Fibroblast of lung (primary cell): Measurements from ENCODE around the gene PLXNA4. TPM values are rescaled to one million over a fixed set of nuclear protein-coding genes. Genes with fewer than 3 reads are reported as not detected.

Experiments used
- DNase-seq, 2 donors: peaks; one replicate each; pipeline versions ENCODE4 v3.0.0 to v3.0.0-alpha.2; 2010; ENCODE audit warnings: low read depth in 2 of 2
- H2AFZ ChIP-seq: 2 replicates; pipeline ENCODE4 v1.5.1; 2012; ENCODE audit warnings: low read length, control low read depth, inconsistent platforms
- H3K27ac ChIP-seq: 2 replicates; pipeline ENCODE4 v1.5.1; 2011; ENCODE audit warnings: low read length, control low read depth; ENCODE audit not compliant: insufficient read depth
- H3K27me3 ChIP-seq: 2 replicates; pipeline ENCODE4 v1.5.1; 2011; ENCODE audit warnings: mild to moderate bottlenecking, low read length; ENCODE audit not compliant: control insufficient read depth, insufficient read depth
- H3K36me3 ChIP-seq: 2 replicates; pipeline ENCODE4 v1.5.1; 2011; ENCODE audit warnings: low read length; ENCODE audit not compliant: control insufficient read depth, insufficient read depth
- H3K4me1 ChIP-seq: 2 replicates; pipeline ENCODE4 v1.5.1; 2011; ENCODE audit warnings: low read length; ENCODE audit not compliant: control insufficient read depth, insufficient read depth; ENCODE audit errors: extremely low read depth
- H3K4me2 ChIP-seq: 2 replicates; pipeline ENCODE4 v1.5.1; 2011; ENCODE audit warnings: low read length, control low read depth; ENCODE audit not compliant: insufficient read depth; ENCODE audit errors: extremely low read depth
- H3K4me3 ChIP-seq, 4 experiments: fragments of 200-600 bp in 1 of 4; sonication (generic) in 1 of 4; replicated peaks in 1 of 4; 2 replicates each; pipeline ENCODE4 v1.5.1; 2011 to 2016; ENCODE audit warnings: low read length in 4 of 4, low read depth in 3 of 4, mild to moderate bottlenecking in 3 of 4, control low read depth in 2 of 4, inconsistent platforms in 1 of 4, mixed read lengths in 1 of 4; ENCODE audit not compliant: insufficient read depth in 1 of 4; ENCODE audit errors: control extremely low read depth in 1 of 4
- H3K79me2 ChIP-seq: 2 replicates; pipeline ENCODE4 v1.5.1; 2012; ENCODE audit warnings: mild to moderate bottlenecking, low read length, inconsistent platforms; ENCODE audit not compliant: control insufficient read depth, insufficient read depth
- H3K9ac ChIP-seq: 2 replicates; pipeline ENCODE4 v1.5.1; 2011; ENCODE audit warnings: mild to moderate bottlenecking, low read length, control low read depth; ENCODE audit not compliant: insufficient read depth
- H3K9me3 ChIP-seq: 2 replicates; pipeline ENCODE4 v1.5.1; 2012; ENCODE audit warnings: low read depth, low read length; ENCODE audit not compliant: control insufficient read depth, insufficient read depth
- H4K20me1 ChIP-seq: 2 replicates; pipeline ENCODE4 v1.5.1; 2011; ENCODE audit warnings: low read length; ENCODE audit not compliant: control insufficient read depth, insufficient read depth; ENCODE audit errors: extremely low read depth
- EZH2 ChIP-seq: IDR thresholded peaks from 2 replicates; pipeline ENCODE4 v1.5.1; 2012; ENCODE audit warnings: low read length, control low read depth, mild to moderate bottlenecking; ENCODE audit errors: missing control alignments
- polyA plus RNA-seq, 2 donors: library from polyadenylated mRNA; depleted of rRNA in 1 of 2; stranded (reverse) in 1 of 2; unstranded in 1 of 2; fragments of >200 nt; gene quantifications; 2 replicates each; pipeline ENCODE4 v1.2.1, GENCODE V29; 2011 to 2012; ENCODE audit warnings: missing spikeins in 1 of 2
- total RNA-seq: library from RNA; depleted of rRNA; stranded (reverse); fragments of >200 nt; gene quantifications from 2 replicates; pipeline ENCODE4 v1.2.1, GENCODE V29; 2014
- TF ChIP-seq, protein P1 (sequence below), 2 donors: IDR thresholded peaks in 1 of 2; conservative IDR thresholded peaks in 1 of 2; 1 replicate in 1 of 2; 2 replicates in 1 of 2; pipeline ENCODE4 v1.5.1; 2011 to 2012; ENCODE audit warnings: low read length in 2 of 2, control low read depth in 1 of 2, inconsistent platforms in 1 of 2, low read depth in 1 of 2, mild to moderate bottlenecking in 1 of 2

PLXNA4 gene
- total and polyA plus RNA-seq, 2 donors (not counting 1 experiment from before 2014, with no cell fraction given) = 1.2 to 1.5 TPM

DNA sequence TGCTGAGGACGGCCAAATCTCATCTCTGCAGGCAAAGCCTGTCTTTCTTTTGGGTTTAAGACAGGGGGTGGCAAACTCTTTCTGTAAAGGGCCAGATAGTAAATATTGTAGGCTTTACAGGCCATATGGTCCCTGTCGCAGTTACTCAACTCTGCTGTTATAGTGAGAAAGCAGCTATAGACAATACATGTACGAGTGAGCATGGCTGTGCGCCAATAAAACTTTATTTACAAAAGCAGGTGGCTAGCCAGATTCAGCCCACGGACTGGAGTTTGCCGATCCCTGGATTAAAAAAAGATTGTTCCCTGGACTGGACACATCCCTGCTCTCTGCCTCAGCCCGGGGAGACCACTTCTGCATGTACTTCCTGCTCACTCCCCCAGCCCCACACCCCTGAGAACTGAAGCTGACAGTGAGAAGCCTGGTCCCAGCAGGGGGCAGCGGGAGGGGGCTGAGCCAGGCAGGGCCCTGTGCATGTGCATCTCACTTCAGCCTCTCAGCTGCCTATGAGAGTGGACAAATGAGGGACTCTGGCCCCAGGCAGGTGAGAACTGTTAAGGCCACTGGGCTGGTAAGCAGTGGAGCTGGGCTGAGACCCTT is 392.4 kb downstream of the PLXNA4 start:
- Histone ChIP-seq H3K36me3 (no peaks in the 10 kb centered on the region), H3K9ac (no peak overlapping the region), H3K9me3 (no peaks in the 10 kb centered on the region), H3K4me2 (no peak overlapping the region), H3K4me3 (no peak overlapping the region), H3K27ac (no peak overlapping the region), H2AFZ (no peak overlapping the region), H4K20me1 (no peaks in the 10 kb centered on the region), H3K4me1 (no peaks in the 10 kb centered on the region), H3K27me3 (no peaks in the 10 kb centered on the region), H3K79me2 (no peaks in the 10 kb centered on the region)
- peak in 1 of 2 donors; percentile 4 for DNase-seq
- TF ChIP-seq, protein P1, sequence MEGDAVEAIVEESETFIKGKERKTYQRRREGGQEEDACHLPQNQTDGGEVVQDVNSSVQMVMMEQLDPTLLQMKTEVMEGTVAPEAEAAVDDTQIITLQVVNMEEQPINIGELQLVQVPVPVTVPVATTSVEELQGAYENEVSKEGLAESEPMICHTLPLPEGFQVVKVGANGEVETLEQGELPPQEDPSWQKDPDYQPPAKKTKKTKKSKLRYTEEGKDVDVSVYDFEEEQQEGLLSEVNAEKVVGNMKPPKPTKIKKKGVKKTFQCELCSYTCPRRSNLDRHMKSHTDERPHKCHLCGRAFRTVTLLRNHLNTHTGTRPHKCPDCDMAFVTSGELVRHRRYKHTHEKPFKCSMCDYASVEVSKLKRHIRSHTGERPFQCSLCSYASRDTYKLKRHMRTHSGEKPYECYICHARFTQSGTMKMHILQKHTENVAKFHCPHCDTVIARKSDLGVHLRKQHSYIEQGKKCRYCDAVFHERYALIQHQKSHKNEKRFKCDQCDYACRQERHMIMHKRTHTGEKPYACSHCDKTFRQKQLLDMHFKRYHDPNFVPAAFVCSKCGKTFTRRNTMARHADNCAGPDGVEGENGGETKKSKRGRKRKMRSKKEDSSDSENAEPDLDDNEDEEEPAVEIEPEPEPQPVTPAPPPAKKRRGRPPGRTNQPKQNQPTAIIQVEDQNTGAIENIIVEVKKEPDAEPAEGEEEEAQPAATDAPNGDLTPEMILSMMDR (conservative IDR thresholded peaks at IDR 0.05 in 1 of 2, IDR thresholded peaks at IDR 0.05 in 1 of 2; ENCODE audit: low read depth in 1 of 2, low read length in 2 of 2) = no peak
- no peak for TF ChIP-seq EZH2

- H4K20me1 ChIP-seq = no peaks in the 10 kb centered on the region
- DNase-seq = no peak
- no peak overlapping the region for H3K4me2 ChIP-seq
- H3K27me3 ChIP-seq = no peaks in the 10 kb centered on the region
- H3K9ac ChIP-seq = no peak overlapping the region
- H3K4me1 ChIP-seq = no peaks in the 10 kb centered on the region
- no peak overlapping the region for H3K4me3 ChIP-seq
- no peaks in the 10 kb centered on the region for H3K9me3 ChIP-seq
- no peak overlapping the region for H3K27ac ChIP-seq
- TF ChIP-seq, protein P1 (conservative IDR thresholded peaks at IDR 0.05 in 1 of 2, IDR thresholded peaks at IDR 0.05 in 1 of 2; ENCODE audit: low read depth in 1 of 2, low read length in 2 of 2) = no peak
- TF ChIP-seq EZH2 = no peak
- no peaks in the 10 kb centered on the region for H3K36me3 ChIP-seq
- H3K79me2 ChIP-seq = no peaks in the 10 kb centered on the region
- H2AFZ ChIP-seq = no peak overlapping the region
These were observed 393.3 kb downstream of the PLXNA4 start for GRCh38 chr7:132182992-132183391.

DNA sequence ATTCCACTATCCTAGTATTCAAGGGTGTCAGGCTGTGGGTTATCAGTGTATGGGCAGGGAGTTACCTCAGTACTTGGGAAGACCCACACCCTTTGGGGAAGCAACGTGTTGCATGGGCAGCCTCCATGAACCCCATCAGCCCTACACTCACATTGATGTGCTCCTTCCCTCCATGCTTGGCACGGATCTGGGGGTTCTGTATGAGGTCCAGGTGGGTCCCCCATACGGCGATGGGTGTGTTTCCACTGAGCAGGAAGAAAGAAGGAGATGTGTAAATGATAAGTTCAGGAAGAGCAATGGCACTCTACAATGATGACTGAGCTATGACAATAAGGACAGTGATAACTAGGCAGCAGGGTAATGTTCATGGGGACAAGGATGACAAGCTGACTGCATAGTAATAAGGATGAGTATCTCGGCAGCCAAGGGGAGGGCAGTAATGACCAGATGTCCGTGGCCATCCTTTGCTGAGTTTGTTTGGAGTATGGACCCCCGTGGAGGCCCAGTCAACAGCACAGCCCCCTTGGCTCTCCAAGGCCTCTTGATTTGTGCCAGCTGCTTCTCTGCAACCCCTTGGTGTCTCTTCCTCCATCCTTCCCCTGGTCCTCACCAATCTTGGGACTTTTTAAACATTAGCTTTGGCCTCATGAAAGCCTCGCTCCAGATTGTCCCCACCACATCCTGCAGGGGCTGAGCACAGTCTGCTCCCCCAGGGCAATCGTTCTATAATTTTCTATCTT is 394.2 kb downstream of the PLXNA4 start:
- Histone ChIP-seq H3K9ac (no peak overlapping the region), H2AFZ (no peak overlapping the region), H3K4me3 (no peak overlapping the region), H3K27me3 (no peaks in the 10 kb centered on the region), H3K4me1 (no peaks in the 10 kb centered on the region), H3K27ac (no peak overlapping the region), H3K79me2 (no peaks in the 10 kb centered on the region), H3K4me2 (no peak overlapping the region), H3K36me3 (no peaks in the 10 kb centered on the region), H3K9me3 (no peaks in the 10 kb centered on the region), H4K20me1 (no peaks in the 10 kb centered on the region)
- TF ChIP-seq, protein P1 (conservative IDR thresholded peaks at IDR 0.05 in 1 of 2, IDR thresholded peaks at IDR 0.05 in 1 of 2; ENCODE audit: low read depth in 1 of 2, low read length in 2 of 2) = no peak
- TF ChIP-seq EZH2 = no peak
- no peak for DNase-seq
